A549 (cell line): ENCODE measurements around the gene PROSER1.

Source experiments
- ESRRA ChIP-seq: fragments of 150-350 bp; IDR thresholded peaks from 2 replicates; pipeline ENCODE4 v1.6.1; 2014; ENCODE audit warnings: mild to moderate bottlenecking, low read length, borderline replicate concordance
- JUN ChIP-seq, 2 experiments: fragments of >200 bp; sonication (Bioruptor Twin); formaldehyde crosslinking; IDR thresholded peaks; 2 replicates in 1 of 2; 3 replicates in 1 of 2; pipeline ENCODE4 v1.6.1; 2016 to 2017
- POLR2A ChIP-seq: IDR thresholded peaks from 2 replicates; pipeline ENCODE4 v1.6.1; 2012; ENCODE audit warnings: mild to moderate bottlenecking, low read length
- POLR2AphosphoS2 ChIP-seq: conservative IDR thresholded peaks from 2 replicates; pipeline ENCODE4 v1.6.1; 2012; ENCODE audit warnings: low read length, improper control_type of control experiment, inconsistent platforms
- SMC3 ChIP-seq: fragments of >200 bp; sonication (Bioruptor Twin); formaldehyde crosslinking; IDR thresholded peaks from 3 replicates; pipeline ENCODE4 v1.6.1; 2018; ENCODE audit warnings: inconsistent platforms
- TF ChIP-seq, protein P1 (sequence below): fragments of >200 bp; sonication (Bioruptor Twin); formaldehyde crosslinking; IDR thresholded peaks from 3 replicates; pipeline ENCODE4 v1.5.1; 2016
- TF ChIP-seq, protein P2 (sequence below): fragments of 450-650 bp; IDR thresholded peaks from 2 replicates; pipeline ENCODE4 v1.6.1; 2014; ENCODE audit warnings: antibody characterized with exemption
- TF ChIP-seq, protein P3 (sequence below): fragments of 200-600 bp; sonication (generic); IDR thresholded peaks from 2 replicates; pipeline ENCODE4 v1.6.1; 2016; ENCODE audit warnings: antibody characterized with exemption, mild to moderate bottlenecking, moderate library complexity

DNA sequence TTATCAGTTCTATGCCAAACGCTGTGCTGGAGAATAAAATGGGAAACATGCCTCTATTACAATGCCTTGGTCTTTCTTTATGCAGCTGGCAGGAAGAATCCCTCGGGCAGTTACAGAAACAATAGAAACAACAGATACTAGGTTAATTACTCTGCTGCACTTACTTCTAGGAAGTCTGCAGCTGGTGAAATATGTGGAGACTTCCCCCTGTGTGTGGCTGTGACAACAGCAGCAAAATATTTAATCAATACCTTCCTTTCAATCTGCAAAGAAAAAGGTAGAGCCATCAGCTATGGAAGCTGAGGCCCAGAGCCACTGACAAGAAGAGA, 57.2 kb downstream of the PROSER1 start:
- TF ChIP-seq JUN (IDR thresholded peaks at IDR 0.05): no peak
- TF ChIP-seq, protein P1, sequence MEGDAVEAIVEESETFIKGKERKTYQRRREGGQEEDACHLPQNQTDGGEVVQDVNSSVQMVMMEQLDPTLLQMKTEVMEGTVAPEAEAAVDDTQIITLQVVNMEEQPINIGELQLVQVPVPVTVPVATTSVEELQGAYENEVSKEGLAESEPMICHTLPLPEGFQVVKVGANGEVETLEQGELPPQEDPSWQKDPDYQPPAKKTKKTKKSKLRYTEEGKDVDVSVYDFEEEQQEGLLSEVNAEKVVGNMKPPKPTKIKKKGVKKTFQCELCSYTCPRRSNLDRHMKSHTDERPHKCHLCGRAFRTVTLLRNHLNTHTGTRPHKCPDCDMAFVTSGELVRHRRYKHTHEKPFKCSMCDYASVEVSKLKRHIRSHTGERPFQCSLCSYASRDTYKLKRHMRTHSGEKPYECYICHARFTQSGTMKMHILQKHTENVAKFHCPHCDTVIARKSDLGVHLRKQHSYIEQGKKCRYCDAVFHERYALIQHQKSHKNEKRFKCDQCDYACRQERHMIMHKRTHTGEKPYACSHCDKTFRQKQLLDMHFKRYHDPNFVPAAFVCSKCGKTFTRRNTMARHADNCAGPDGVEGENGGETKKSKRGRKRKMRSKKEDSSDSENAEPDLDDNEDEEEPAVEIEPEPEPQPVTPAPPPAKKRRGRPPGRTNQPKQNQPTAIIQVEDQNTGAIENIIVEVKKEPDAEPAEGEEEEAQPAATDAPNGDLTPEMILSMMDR: no peak
- no peak for TF ChIP-seq ESRRA
- TF ChIP-seq, protein P2, sequence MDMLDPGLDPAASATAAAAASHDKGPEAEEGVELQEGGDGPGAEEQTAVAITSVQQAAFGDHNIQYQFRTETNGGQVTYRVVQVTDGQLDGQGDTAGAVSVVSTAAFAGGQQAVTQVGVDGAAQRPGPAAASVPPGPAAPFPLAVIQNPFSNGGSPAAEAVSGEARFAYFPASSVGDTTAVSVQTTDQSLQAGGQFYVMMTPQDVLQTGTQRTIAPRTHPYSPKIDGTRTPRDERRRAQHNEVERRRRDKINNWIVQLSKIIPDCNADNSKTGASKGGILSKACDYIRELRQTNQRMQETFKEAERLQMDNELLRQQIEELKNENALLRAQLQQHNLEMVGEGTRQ: no peak
- TF ChIP-seq, protein P3, sequence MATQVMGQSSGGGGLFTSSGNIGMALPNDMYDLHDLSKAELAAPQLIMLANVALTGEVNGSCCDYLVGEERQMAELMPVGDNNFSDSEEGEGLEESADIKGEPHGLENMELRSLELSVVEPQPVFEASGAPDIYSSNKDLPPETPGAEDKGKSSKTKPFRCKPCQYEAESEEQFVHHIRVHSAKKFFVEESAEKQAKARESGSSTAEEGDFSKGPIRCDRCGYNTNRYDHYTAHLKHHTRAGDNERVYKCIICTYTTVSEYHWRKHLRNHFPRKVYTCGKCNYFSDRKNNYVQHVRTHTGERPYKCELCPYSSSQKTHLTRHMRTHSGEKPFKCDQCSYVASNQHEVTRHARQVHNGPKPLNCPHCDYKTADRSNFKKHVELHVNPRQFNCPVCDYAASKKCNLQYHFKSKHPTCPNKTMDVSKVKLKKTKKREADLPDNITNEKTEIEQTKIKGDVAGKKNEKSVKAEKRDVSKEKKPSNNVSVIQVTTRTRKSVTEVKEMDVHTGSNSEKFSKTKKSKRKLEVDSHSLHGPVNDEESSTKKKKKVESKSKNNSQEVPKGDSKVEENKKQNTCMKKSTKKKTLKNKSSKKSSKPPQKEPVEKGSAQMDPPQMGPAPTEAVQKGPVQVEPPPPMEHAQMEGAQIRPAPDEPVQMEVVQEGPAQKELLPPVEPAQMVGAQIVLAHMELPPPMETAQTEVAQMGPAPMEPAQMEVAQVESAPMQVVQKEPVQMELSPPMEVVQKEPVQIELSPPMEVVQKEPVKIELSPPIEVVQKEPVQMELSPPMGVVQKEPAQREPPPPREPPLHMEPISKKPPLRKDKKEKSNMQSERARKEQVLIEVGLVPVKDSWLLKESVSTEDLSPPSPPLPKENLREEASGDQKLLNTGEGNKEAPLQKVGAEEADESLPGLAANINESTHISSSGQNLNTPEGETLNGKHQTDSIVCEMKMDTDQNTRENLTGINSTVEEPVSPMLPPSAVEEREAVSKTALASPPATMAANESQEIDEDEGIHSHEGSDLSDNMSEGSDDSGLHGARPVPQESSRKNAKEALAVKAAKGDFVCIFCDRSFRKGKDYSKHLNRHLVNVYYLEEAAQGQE: no peak
- no peak for TF ChIP-seq POLR2A
- no peak for TF ChIP-seq SMC3
- TF ChIP-seq POLR2AphosphoS2: no peak
